ENCODE results near the gene MGLL.

The MGLL gene

GRCh38 chr3:127822041-127822681 is at the start of gene MGLL:
Gene MGLL, minus strand, starts transcription at chr3:127822515. Its CDS starts 197 bp downstream, at chr3:127822318.
- peak; percentile 26 for DNase-seq (ENCODE audit: low spot score)

GRCh38 chr3:127870156-127870555 is 47.8 kb upstream of the MGLL start:
- no peak for DNase-seq (ENCODE audit: low spot score)

- DNase-seq (ENCODE audit: low spot score), result no peak
These were observed 45.7 kb upstream of the MGLL start for GRCh38 chr3:127867986-127868385.

- DNase-seq (ENCODE audit: low spot score), result no peak
These were observed 45.1 kb upstream of the MGLL start for GRCh38 chr3:127867412-127867811.

GRCh38 chr3:127865941-127866340 is 43.6 kb upstream of the MGLL start:
- peak; percentile 51 for DNase-seq (ENCODE audit: low spot score)

DNA sequence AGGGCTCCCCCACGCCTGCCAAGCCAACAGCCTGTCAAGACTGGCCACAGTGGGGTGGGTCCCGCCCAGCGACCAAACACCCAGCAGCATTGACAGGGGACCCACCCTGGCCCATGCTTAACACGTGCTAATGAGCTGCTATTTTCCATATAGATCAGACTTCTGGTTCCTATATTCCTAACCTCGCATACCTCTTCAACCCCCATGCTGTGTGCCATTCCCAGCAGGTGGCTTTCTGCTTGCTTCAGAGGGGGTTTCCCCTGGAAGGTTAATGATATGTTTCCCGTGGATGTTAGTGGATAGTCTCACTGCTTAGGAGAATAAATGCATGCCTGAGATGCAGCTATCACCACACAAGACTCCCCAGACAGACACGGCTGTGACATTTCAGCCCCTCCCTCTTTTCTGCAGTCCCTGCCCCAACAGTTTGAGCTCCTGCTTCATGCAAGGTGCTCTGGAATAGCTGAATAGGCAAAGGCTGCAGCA is 37.9 kb upstream of the MGLL start:
- no peak for DNase-seq (ENCODE audit: low spot score)

DNA sequence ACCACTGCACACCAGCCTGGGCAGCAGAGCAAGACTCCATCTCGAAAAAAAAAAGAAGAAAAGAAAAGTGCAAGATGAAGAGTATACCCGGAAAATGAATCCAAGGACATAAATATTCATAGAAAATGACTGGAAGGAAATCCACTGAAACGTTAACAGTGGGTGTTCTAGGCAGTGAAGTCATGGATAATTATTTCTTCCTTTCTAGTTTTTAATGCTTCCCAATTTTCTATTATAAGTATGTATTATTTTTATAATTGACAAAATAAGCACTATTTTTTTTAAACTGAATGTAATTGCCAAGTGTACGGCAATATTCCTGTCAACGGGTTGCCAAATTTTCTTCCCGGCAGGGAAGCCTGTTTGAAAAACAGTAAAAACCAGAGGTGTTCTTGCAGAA is 37.4 kb upstream of the MGLL start:
- DNase-seq (ENCODE audit: low spot score), result no peak

GRCh38 chr3:127858937-127859336 is 36.6 kb upstream of the MGLL start:
- no peak for DNase-seq (ENCODE audit: low spot score)

- DNase-seq (ENCODE audit: low spot score), result no peak
These were observed 36.2 kb upstream of the MGLL start for GRCh38 chr3:127858521-127858920.

GRCh38 chr3:127857333-127857732 is 35.0 kb upstream of the MGLL start:
- no peak for DNase-seq (ENCODE audit: low spot score)

DNA sequence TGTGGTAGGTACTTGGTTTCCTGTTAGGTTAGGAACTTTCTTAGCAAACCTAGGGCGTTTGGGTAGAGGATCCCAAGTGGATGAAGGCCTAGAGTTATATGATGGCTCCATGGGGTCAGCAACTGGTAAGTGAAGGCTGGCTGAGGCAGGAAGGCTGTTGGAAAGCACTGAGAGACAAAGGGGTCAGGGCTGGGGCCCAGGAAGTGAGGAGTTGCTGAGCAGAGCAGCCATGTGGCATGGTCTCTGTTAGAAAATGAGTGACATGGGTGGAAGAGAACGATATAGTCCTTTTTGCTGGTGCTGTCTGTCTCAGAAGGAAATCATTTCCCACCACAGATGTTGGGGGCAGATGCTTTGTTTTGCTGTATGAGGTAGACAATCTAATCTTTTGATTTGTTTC is 34.5 kb upstream of the MGLL start:
- DNase-seq (ENCODE audit: low spot score), result no peak

- DNase-seq (ENCODE audit: low spot score), result no peak
These were observed 32.9 kb upstream of the MGLL start for GRCh38 chr3:127855246-127855645.

- DNase-seq (ENCODE audit: low spot score), result no peak
These were observed 31.4 kb upstream of the MGLL start for GRCh38 chr3:127853681-127854080.

DNA sequence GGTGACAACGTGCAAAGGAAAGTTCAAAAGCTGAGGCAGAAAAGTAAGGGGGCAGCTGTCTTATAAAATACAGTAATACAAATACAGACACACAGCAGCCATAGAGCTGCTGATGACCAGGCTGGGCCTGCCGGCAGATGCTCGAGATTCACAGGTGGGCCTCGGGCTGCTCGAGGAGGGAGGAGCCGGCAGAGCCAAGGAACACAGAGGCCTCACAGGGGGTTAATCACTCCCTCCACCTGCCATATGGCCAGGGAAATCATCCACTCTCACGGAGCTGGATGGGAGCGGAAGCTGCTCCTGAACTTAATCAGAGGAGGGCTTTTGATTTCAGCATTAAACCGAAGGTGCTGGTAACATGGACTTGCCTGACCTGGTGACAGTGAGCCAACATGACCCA is 29.6 kb upstream of the MGLL start:
- no peak for DNase-seq (ENCODE audit: low spot score)

GRCh38 chr3:127849368-127849767 is 27.1 kb upstream of the MGLL start:
- no peak for DNase-seq (ENCODE audit: low spot score)

DNA sequence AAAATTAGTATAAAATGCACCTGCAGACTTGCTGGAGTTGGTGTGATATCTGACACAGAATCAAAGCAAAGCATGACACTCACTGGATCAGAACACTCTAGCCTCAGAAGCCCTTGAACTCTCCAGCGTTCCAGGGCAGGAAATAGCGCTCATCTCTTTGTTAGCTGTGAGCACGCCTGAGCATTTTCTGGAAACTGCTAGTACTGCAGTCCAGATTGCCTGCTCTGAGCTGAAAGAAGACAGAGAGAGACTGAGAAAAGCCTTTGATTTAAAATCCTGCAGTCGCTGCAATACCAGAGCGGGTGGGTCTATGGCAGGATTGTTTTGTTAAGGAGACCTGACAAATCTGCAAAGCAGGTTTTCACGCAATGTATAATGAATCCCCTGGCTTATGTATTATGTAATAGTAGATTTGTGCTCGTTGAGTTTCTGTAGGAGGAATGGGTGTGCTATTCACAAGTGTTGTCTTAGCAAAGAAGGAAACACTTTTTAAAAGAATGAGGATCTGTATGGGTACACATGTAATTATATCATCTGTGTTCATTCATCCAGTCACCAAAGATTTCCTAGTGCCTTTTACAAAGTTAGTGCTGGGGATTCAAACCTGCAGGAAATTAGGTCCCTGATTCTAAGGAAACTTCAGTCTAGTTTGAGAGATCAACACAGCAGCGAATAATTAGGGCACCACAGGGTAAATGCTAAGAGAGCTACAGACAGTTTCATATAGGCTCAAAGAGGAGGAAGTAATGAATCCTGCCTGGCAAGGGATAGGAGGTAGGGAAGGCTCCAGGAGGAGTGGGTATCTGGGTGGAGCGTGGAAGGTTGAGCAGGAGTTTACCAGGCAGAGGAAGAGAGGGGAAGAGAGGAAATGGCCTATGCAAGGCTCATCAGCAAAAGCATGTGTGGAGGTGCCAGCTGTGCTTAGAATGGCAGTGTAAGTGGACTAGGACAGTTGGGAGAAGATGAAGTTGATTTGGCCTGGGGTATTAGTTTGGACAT is 26.1 kb upstream of the MGLL start:
- no peak for DNase-seq (ENCODE audit: low spot score)

DNA sequence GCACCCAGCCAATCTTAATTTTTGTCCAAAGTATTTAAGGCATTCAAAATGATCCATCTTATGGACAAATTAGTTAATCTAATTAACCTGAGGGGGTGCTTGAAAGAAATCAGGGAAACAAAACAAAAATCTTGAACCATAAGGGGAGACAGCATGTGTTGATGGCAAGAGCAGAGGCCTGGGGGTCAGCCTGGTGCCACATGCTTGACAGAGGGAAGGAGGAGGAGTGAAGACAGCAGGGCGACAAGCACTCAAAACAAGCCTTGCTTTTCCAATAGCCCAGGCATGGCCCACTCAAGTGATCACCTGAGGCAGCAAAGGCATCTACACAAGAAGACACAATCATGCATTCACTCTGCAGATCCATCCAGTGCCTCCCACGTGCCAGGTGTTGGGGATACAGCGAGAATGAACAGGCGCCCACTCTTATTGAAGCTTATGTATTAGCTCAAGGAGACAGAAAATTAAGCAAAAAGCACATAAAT is 25.0 kb upstream of the MGLL start:
- DNase-seq (ENCODE audit: low spot score), result no peak

- no peak for DNase-seq (ENCODE audit: low spot score)
These were observed 24.3 kb upstream of the MGLL start for GRCh38 chr3:127846576-127846975.

GRCh38 chr3:127844326-127844942 is 22.1 kb upstream of the MGLL start:
- DNase-seq (ENCODE audit: low spot score), result no peak

DNA sequence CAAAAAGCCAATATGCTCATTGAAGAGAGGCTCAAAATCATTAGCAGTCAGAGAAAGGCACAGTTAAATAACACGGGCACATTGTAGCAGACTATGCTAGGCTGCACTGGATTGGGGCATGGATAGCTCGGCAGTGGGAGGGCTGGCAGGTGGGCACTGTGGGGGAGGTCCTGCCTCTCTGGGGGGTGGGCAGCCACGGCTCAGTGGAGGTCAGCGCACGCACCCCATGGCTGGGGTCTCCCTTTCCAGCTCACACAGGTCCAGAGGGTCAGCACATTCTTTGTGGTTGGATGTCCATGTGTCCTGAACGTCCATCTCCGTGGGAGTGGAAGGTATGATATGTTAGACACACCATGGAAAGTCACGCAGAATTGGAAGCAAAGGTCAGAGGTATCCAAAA is 18.4 kb upstream of the MGLL start:
- no peak for DNase-seq (ENCODE audit: low spot score)

GRCh38 chr3:127839099-127839498 is 16.8 kb upstream of the MGLL start:
- DNase-seq (ENCODE audit: low spot score), result no peak
